Measurements from ENCODE around the gene APOB. TPM values are rescaled to one million over a fixed set of nuclear protein-coding genes. Genes with fewer than 3 reads are reported as not detected.

The APOB gene
- total RNA-seq, 1 experiment from 2014 or later, result 234 TPM

DNA sequence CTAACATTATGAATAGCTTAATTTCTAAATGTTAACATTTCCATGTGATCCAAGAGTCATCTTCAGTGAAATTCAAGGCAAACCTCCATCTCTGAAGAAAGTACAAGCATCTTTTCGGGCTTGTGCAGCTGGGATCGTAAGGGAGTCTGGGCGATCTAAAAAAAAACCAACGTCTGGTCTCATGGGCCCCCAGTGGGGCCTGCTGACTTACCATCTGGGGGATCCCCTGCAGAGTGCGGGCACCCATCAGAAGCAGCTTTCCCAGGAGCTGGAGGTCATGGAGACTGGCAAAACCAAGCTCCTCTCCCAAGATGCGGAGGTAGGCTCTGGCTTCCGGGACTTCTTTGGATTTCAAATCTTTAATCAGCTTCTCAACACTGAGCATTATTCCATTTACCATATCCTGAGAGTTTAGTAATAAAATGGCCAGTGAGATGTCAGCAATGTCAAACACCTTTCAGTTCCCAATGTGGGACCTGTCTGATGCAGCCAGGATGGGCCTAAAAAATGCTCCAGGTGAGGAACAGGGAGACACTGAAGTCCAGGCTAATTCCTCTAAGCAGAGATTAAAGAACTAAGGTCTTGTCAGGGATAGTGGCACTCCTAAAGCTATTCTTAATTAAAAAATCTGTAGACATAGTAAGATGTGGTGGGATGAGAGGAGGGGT, 19.0 kb downstream of the APOB start:
- H3K36me3 Mint-ChIP-seq (ENCODE audit: insufficient read depth, unreplicated experiment), result peaks cover 64% of the 10 kb centered on the region
- DNase-seq, result no peak
- H3K4me3 Mint-ChIP-seq (ENCODE audit: unreplicated experiment), result no peak overlapping the region
- Histone ChIP-seq H3K36me3 (ENCODE audit: control insufficient read depth, insufficient read depth, low read length) (peaks cover 18% of the 10 kb centered on the region), H3K9me3 (no peaks in the 10 kb centered on the region), H3K4me3 (ENCODE audit: low read depth, low read length) (no peak overlapping the region), H3K27me3 (replicated peaks; ENCODE audit: control insufficient read depth, insufficient read depth, low read length) (no peaks in the 10 kb centered on the region), H3K4me1 (no peaks in the 10 kb centered on the region)
- ChIA-PET CTCF (no interaction called here), POLR2A (no interaction called here)
- no peaks in the 10 kb centered on the region for H3K4me1 Mint-ChIP-seq (ENCODE audit: low read depth, unreplicated experiment)
- no peak overlapping the region for H3K27ac Mint-ChIP-seq (ENCODE audit: unreplicated experiment)
- TF ChIP-seq, protein P1, sequence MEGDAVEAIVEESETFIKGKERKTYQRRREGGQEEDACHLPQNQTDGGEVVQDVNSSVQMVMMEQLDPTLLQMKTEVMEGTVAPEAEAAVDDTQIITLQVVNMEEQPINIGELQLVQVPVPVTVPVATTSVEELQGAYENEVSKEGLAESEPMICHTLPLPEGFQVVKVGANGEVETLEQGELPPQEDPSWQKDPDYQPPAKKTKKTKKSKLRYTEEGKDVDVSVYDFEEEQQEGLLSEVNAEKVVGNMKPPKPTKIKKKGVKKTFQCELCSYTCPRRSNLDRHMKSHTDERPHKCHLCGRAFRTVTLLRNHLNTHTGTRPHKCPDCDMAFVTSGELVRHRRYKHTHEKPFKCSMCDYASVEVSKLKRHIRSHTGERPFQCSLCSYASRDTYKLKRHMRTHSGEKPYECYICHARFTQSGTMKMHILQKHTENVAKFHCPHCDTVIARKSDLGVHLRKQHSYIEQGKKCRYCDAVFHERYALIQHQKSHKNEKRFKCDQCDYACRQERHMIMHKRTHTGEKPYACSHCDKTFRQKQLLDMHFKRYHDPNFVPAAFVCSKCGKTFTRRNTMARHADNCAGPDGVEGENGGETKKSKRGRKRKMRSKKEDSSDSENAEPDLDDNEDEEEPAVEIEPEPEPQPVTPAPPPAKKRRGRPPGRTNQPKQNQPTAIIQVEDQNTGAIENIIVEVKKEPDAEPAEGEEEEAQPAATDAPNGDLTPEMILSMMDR (IDR thresholded peaks at IDR 0.05; ENCODE audit: insufficient read depth in 1 of 2, low read depth in 1 of 2, low read length in 1 of 2, severe bottlenecking in 1 of 2, unreplicated experiment in 1 of 2), result no peak
- H3K27me3 Mint-ChIP-seq (ENCODE audit: insufficient read depth, unreplicated experiment), result no peaks in the 10 kb centered on the region
- BruUV-seq (replicated peaks), result no TSS peak
- intact Hi-C loops (cut with micrococcal nuclease; ENCODE audit: unreplicated experiment), result no loop called here
- no peaks in the 10 kb centered on the region for H3K9me3 Mint-ChIP-seq (ENCODE audit: unreplicated experiment)

DNA sequence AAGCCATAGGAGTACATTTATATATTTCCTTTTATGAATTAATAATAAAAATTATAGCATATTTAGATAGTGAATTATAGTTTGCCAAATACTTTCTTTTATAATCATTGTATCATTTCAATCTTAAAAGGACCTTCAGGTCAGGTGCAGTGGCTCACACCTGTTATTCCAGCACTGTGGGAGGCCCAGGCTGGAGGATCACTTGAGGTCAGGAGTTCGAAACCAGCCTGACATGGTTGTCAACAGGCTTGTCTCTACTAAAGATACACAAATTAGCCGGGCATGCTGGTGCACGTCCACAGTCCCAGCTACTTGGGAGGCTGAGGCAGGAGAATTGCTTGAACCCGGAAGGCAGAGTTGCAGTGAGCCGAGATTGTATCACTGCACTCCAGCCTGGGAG, 19.7 kb downstream of the APOB start:
- Mint-ChIP-seq H3K36me3 (ENCODE audit: insufficient read depth, unreplicated experiment) (peaks cover 60% of the 10 kb centered on the region), H3K27ac (ENCODE audit: unreplicated experiment) (no peak overlapping the region), H3K9me3 (ENCODE audit: unreplicated experiment) (no peaks in the 10 kb centered on the region), H3K27me3 (ENCODE audit: insufficient read depth, unreplicated experiment) (no peaks in the 10 kb centered on the region), H3K4me1 (ENCODE audit: low read depth, unreplicated experiment) (no peaks in the 10 kb centered on the region), H3K4me3 (ENCODE audit: unreplicated experiment) (no peak overlapping the region)
- TF ChIP-seq, protein P1 (IDR thresholded peaks at IDR 0.05; ENCODE audit: insufficient read depth in 1 of 2, low read depth in 1 of 2, low read length in 1 of 2, severe bottlenecking in 1 of 2, unreplicated experiment in 1 of 2), result no peak
- Histone ChIP-seq H3K36me3 (ENCODE audit: control insufficient read depth, insufficient read depth, low read length) (peaks cover 17% of the 10 kb centered on the region), H3K9me3 (no peaks in the 10 kb centered on the region), H3K27me3 (replicated peaks; ENCODE audit: control insufficient read depth, insufficient read depth, low read length) (no peaks in the 10 kb centered on the region), H3K4me1 (no peaks in the 10 kb centered on the region), H3K4me3 (ENCODE audit: low read depth, low read length) (no peak overlapping the region)
- no TSS peak for BruUV-seq (replicated peaks)
- CTCF ChIA-PET, result no interaction called here
- POLR2A ChIA-PET, result no interaction called here
- intact Hi-C loops (cut with micrococcal nuclease; ENCODE audit: unreplicated experiment), result no loop called here
- DNase-seq, result no peak

DNA sequence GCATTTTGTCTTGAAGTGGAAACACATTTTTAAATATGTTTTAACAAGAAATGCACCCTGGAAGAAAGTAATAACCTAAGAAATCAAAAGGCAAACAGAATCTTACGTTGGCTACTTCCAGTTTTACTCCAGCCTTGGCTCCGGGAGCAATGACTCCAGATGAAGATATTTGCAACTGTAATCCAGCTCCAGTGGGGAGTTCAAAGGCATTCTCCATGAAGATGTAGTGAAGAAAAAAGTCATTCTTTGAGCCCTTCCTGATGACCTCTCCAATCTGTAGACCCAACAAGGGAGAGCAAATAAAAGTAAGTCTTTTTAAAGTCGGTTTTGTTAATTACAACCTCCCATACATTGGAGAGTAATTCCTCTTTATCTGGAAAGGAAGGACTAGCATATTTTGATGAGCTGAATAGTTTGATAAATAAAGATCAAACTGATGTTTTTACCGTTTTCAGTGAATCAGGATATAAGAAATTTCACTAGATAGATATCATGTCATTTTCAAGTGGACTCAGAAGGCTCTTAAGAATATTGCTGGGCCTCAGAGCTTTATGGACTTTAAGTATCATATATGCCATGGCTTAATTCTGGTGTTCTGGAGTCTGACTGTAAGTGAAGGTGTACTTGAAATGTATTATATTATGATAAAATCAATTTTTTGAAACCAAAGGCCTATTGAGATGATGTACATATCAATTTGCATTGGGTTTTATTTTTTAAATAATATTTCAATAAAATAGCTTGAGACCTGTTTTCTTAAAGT, 20.3 kb downstream of the APOB start:
- Mint-ChIP-seq H3K27me3 (ENCODE audit: insufficient read depth, unreplicated experiment) (no peaks in the 10 kb centered on the region), H3K4me3 (ENCODE audit: unreplicated experiment) (no peak overlapping the region), H3K27ac (ENCODE audit: unreplicated experiment) (no peak overlapping the region), H3K9me3 (ENCODE audit: unreplicated experiment) (peaks cover 3% of the 10 kb centered on the region), H3K36me3 (ENCODE audit: insufficient read depth, unreplicated experiment) (peaks cover 60% of the 10 kb centered on the region), H3K4me1 (ENCODE audit: low read depth, unreplicated experiment) (no peaks in the 10 kb centered on the region)
- ChIA-PET CTCF (no interaction called here), POLR2A (no interaction called here)
- Histone ChIP-seq H3K4me1 (no peaks in the 10 kb centered on the region), H3K36me3 (ENCODE audit: control insufficient read depth, insufficient read depth, low read length) (peaks cover 21% of the 10 kb centered on the region), H3K4me3 (ENCODE audit: low read depth, low read length) (no peak overlapping the region), H3K9me3 (no peaks in the 10 kb centered on the region), H3K27me3 (replicated peaks; ENCODE audit: control insufficient read depth, insufficient read depth, low read length) (no peaks in the 10 kb centered on the region)
- DNase-seq, result no peak
- no TSS peak for BruUV-seq (replicated peaks)
- intact Hi-C loops (cut with micrococcal nuclease; ENCODE audit: unreplicated experiment), result no loop called here
- TF ChIP-seq, protein P1 (IDR thresholded peaks at IDR 0.05; ENCODE audit: insufficient read depth in 1 of 2, low read depth in 1 of 2, low read length in 1 of 2, severe bottlenecking in 1 of 2, unreplicated experiment in 1 of 2), result no peak

Measured in Caco-2 (cell line).